ENCODE results near the gene HSD17B11.

DNA sequence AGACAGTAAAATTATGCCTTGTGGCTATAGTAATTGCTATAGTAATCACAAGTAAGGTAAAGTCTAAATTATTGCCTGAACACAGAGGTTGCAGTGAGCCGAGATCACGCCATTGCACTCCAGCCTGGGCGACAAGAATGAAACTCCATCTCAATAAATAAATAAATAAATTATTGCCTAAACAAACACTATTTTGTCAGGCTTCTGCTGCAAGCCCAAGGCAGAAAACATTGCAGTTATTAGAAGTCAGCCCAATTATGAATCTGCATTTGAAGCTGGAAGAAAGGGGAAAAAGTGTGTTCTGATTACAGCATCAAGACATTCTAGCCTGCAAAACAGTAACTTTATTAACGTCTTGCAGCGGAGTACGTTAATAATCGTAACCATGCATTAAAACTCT lies 85.4 kb downstream of the HSD17B11 start:
- TF ChIP-seq, protein P1, sequence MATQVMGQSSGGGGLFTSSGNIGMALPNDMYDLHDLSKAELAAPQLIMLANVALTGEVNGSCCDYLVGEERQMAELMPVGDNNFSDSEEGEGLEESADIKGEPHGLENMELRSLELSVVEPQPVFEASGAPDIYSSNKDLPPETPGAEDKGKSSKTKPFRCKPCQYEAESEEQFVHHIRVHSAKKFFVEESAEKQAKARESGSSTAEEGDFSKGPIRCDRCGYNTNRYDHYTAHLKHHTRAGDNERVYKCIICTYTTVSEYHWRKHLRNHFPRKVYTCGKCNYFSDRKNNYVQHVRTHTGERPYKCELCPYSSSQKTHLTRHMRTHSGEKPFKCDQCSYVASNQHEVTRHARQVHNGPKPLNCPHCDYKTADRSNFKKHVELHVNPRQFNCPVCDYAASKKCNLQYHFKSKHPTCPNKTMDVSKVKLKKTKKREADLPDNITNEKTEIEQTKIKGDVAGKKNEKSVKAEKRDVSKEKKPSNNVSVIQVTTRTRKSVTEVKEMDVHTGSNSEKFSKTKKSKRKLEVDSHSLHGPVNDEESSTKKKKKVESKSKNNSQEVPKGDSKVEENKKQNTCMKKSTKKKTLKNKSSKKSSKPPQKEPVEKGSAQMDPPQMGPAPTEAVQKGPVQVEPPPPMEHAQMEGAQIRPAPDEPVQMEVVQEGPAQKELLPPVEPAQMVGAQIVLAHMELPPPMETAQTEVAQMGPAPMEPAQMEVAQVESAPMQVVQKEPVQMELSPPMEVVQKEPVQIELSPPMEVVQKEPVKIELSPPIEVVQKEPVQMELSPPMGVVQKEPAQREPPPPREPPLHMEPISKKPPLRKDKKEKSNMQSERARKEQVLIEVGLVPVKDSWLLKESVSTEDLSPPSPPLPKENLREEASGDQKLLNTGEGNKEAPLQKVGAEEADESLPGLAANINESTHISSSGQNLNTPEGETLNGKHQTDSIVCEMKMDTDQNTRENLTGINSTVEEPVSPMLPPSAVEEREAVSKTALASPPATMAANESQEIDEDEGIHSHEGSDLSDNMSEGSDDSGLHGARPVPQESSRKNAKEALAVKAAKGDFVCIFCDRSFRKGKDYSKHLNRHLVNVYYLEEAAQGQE (IDR thresholded peaks at IDR 0.05): no peak
- TF ChIP-seq JUNB (IDR thresholded peaks at IDR 0.05) (no peak), BHLHE40 (IDR thresholded peaks at IDR 0.05; ENCODE audit: low read depth, low read length) (no peak), CBX8 (IDR thresholded peaks at IDR 0.05) (no peak)
- TF ChIP-seq, protein P2, sequence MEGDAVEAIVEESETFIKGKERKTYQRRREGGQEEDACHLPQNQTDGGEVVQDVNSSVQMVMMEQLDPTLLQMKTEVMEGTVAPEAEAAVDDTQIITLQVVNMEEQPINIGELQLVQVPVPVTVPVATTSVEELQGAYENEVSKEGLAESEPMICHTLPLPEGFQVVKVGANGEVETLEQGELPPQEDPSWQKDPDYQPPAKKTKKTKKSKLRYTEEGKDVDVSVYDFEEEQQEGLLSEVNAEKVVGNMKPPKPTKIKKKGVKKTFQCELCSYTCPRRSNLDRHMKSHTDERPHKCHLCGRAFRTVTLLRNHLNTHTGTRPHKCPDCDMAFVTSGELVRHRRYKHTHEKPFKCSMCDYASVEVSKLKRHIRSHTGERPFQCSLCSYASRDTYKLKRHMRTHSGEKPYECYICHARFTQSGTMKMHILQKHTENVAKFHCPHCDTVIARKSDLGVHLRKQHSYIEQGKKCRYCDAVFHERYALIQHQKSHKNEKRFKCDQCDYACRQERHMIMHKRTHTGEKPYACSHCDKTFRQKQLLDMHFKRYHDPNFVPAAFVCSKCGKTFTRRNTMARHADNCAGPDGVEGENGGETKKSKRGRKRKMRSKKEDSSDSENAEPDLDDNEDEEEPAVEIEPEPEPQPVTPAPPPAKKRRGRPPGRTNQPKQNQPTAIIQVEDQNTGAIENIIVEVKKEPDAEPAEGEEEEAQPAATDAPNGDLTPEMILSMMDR (IDR thresholded peaks at IDR 0.05): no peak
